ENCODE measurements around the gene SYT9. TPM values are rescaled to one million over a fixed set of nuclear protein-coding genes. Genes with fewer than 3 reads are reported as not detected.

Gene SYT9
- total RNA-seq, 4 donors from 2014 or later = 0.13 to 0.47 (median 0.15) TPM; not detected in 1

- Histone ChIP-seq H3K4me3 (no peak overlapping the region), H3K4me1 (no peaks in the 10 kb centered on the region), H3K9me3 (no peaks in the 10 kb centered on the region), H3K36me3 (no peaks in the 10 kb centered on the region), H3K27me3 (peaks cover 12% of the 10 kb centered on the region), H3K27ac (no peak overlapping the region)
- WGBS, 2 donors (ENCODE audit: low coverage in 1 of 2) = 50 to 81% methylated on average over 1 to 2 of the region's 2 CpGs
- ATAC-seq = no peak
- TF ChIP-seq POLR2AphosphoS5 (IDR thresholded peaks at IDR 0.05) = no peak
- TF ChIP-seq POLR2A (IDR thresholded peaks at IDR 0.05) = no peak
- no peak for TF ChIP-seq CTCF (IDR thresholded peaks at IDR 0.05)
- TF ChIP-seq EP300 (IDR thresholded peaks at IDR 0.05) = no peak
Measured at GRCh38 chr11:7306900-7307299, 55.2 kb downstream of the SYT9 start.

GRCh38 chr11:7307836-7308235 is 56.1 kb downstream of the SYT9 start:
- H3K27me3 ChIP-seq = peaks cover 10% of the 10 kb centered on the region
- no peaks in the 10 kb centered on the region for H3K36me3 ChIP-seq
- no peaks in the 10 kb centered on the region for H3K9me3 ChIP-seq
- 82 to 92% methylated on average over 2 of the region's 2 CpGs for WGBS, 2 donors (ENCODE audit: low coverage in 1 of 2)
- no peak overlapping the region for H3K27ac ChIP-seq
- no peak for ATAC-seq
- no peaks in the 10 kb centered on the region for H3K4me1 ChIP-seq
- no peak overlapping the region for H3K4me3 ChIP-seq
- TF ChIP-seq CTCF (IDR thresholded peaks at IDR 0.05) = no peak
- no peak for TF ChIP-seq POLR2AphosphoS5 (IDR thresholded peaks at IDR 0.05)
- TF ChIP-seq POLR2A (IDR thresholded peaks at IDR 0.05) = no peak
- TF ChIP-seq EP300 (IDR thresholded peaks at IDR 0.05) = no peak

- WGBS, 2 donors (ENCODE audit: low coverage in 1 of 2) = 29 to 46% methylated on average over 1 to 2 of the region's 3 CpGs
- Histone ChIP-seq H3K27me3 (peaks cover 6% of the 10 kb centered on the region), H3K4me3 (no peak overlapping the region), H3K4me1 (no peaks in the 10 kb centered on the region), H3K36me3 (no peaks in the 10 kb centered on the region), H3K9me3 (no peaks in the 10 kb centered on the region), H3K27ac (no peak overlapping the region)
- ATAC-seq = no peak
- TF ChIP-seq POLR2AphosphoS5 (IDR thresholded peaks at IDR 0.05) (no peak), EP300 (IDR thresholded peaks at IDR 0.05) (no peak), POLR2A (IDR thresholded peaks at IDR 0.05) (no peak), CTCF (IDR thresholded peaks at IDR 0.05) (no peak)
Measured at GRCh38 chr11:7311903-7312302, 60.2 kb downstream of the SYT9 start.

GRCh38 chr11:7314811-7315604 is 63.3 kb downstream of the SYT9 start:
- Histone ChIP-seq H3K27me3 (peaks cover 9% of the 10 kb centered on the region), H3K27ac (no peak overlapping the region), H3K9me3 (peaks cover 0 to 8% (median 0%) of the 10 kb centered on the region in 3 donors), H3K36me3 (no peaks in the 10 kb centered on the region), H3K4me1 (no peaks in the 10 kb centered on the region), H3K4me3 (no peak overlapping the region)
- no peak for ATAC-seq
- TF ChIP-seq POLR2A (IDR thresholded peaks at IDR 0.05) (no peak), EP300 (IDR thresholded peaks at IDR 0.05) (no peak), CTCF (IDR thresholded peaks at IDR 0.05) (no peak), POLR2AphosphoS5 (IDR thresholded peaks at IDR 0.05) (no peak)
- 62 to 71% methylated on average over 3 to 4 of the region's 4 CpGs for WGBS, 2 donors (ENCODE audit: low coverage in 1 of 2)

- 45 to 50% methylated on average over 2 of the region's 2 CpGs for WGBS, 2 donors (ENCODE audit: low coverage in 1 of 2)
- no peak for TF ChIP-seq CTCF (IDR thresholded peaks at IDR 0.05)
- TF ChIP-seq POLR2A (IDR thresholded peaks at IDR 0.05) = no peak
- no peak for TF ChIP-seq POLR2AphosphoS5 (IDR thresholded peaks at IDR 0.05)
- no peak for TF ChIP-seq EP300 (IDR thresholded peaks at IDR 0.05)
- Histone ChIP-seq H3K9me3 (peaks cover 0 to 8% (median 0%) of the 10 kb centered on the region in 3 donors), H3K27me3 (peaks cover 5% of the 10 kb centered on the region), H3K27ac (no peak overlapping the region), H3K4me3 (no peak overlapping the region), H3K4me1 (no peaks in the 10 kb centered on the region), H3K36me3 (no peaks in the 10 kb centered on the region)
- no peak for ATAC-seq
Measured at GRCh38 chr11:7319501-7319900, 67.8 kb downstream of the SYT9 start.
